NCI-H1436 (cell line): ENCODE data around the gene AKAP4.
A peak's percentile ranks its signal among the peaks of the same experiment; 100 is the strongest.

Experiments
- DNase-seq: peaks from one replicate; lab custom pipeline; 2025; lab: John Stamatoyannopoulos, UW

Gene AKAP4

GRCh38 chrX:50200907-50201306, at the start of gene AKAP4:
AKAP4 (minus strand) TSS chrX:50201007; CDS start chrX:50200889, 118 bp downstream.
- DNase-seq: no peak

GRCh38 chrX:50211510-50211909, 10.7 kb upstream of the AKAP4 start:
- DNase-seq: no peak

- DNase-seq: no peak
Observed at GRCh38 chrX:50206753-50207152, 5.9 kb upstream of the AKAP4 start.

GRCh38 chrX:50204364-50204899, 3.6 kb upstream of the AKAP4 start, which contains the start of gene CCNB3:
CCNB3 (plus strand) TSS chrX:50204765; CDS start chrX:50285164, 80,399 bp downstream.
- DNase-seq: peak; percentile 62

- no peak for DNase-seq
Observed at GRCh38 chrX:50202539-50202938, 1.7 kb upstream of the AKAP4 start.

GRCh38 chrX:50198348-50198747, 2.5 kb downstream of the AKAP4 start:
- DNase-seq: no peak

GRCh38 chrX:50188859-50189600, 11.8 kb downstream of the AKAP4 start:
- no peak for DNase-seq

- no peak for DNase-seq
Observed at GRCh38 chrX:50183891-50184290, 16.9 kb downstream of the AKAP4 start.

- no peak for DNase-seq
Observed at GRCh38 chrX:50180073-50180940, 20.5 kb downstream of the AKAP4 start.

GRCh38 chrX:50169717-50170116, 31.1 kb downstream of the AKAP4 start:
- DNase-seq: no peak

- DNase-seq: no peak
Observed at GRCh38 chrX:50168241-50168687, 32.5 kb downstream of the AKAP4 start.

- no peak for DNase-seq
Observed at GRCh38 chrX:50167366-50167765, 33.4 kb downstream of the AKAP4 start.

- DNase-seq: no peak
Observed at GRCh38 chrX:50165727-50166126, 35.1 kb downstream of the AKAP4 start.

- no peak for DNase-seq
Observed at GRCh38 chrX:50161127-50161526, 39.7 kb downstream of the AKAP4 start.

GRCh38 chrX:50158593-50158992, 42.2 kb downstream of the AKAP4 start:
- no peak for DNase-seq

- no peak for DNase-seq
Observed at GRCh38 chrX:50157545-50158135, 43.2 kb downstream of the AKAP4 start.

- DNase-seq: no peak
Observed at GRCh38 chrX:50154429-50154828, 46.4 kb downstream of the AKAP4 start.

- no peak for DNase-seq
Observed at GRCh38 chrX:50152456-50152855, 48.4 kb downstream of the AKAP4 start.

- DNase-seq: no peak
Observed at GRCh38 chrX:50147972-50148371, 52.8 kb downstream of the AKAP4 start.
